GM18498 (cell line): ENCODE results near the gene EPHA2.

Source experiments
- ATAC-seq: cut with Tn5 transposase; IDR thresholded peaks from one replicate; pipeline ENCODE4 v1.9.1; 2021; ENCODE audit warnings: mild to moderate bottlenecking, moderate library complexity; ENCODE audit not compliant: unreplicated experiment

The EPHA2 gene

GRCh38 chr1:16138772-16139221, 17.1 kb downstream of the EPHA2 start:
- no peak for ATAC-seq

- ATAC-seq, result no peak
Observed at GRCh38 chr1:16137890-16138467, 17.9 kb downstream of the EPHA2 start.

- no peak for ATAC-seq
Observed at GRCh38 chr1:16135501-16135900, 20.4 kb downstream of the EPHA2 start.

GRCh38 chr1:16134906-16135305, 21.0 kb downstream of the EPHA2 start:
- no peak for ATAC-seq

- ATAC-seq, result no peak
Observed at GRCh38 chr1:16134066-16134801, 21.6 kb downstream of the EPHA2 start.

GRCh38 chr1:16133007-16133961, 22.6 kb downstream of the EPHA2 start:
- ATAC-seq, result no peak

GRCh38 chr1:16132325-16132785, 23.5 kb downstream of the EPHA2 start:
- no peak for ATAC-seq

GRCh38 chr1:16131636-16132324, 24.1 kb downstream of the EPHA2 start:
- no peak for ATAC-seq

- ATAC-seq, result no peak
Observed at GRCh38 chr1:16130827-16131226, 25.0 kb downstream of the EPHA2 start.

- no peak for ATAC-seq
Observed at GRCh38 chr1:16129921-16130543, 25.8 kb downstream of the EPHA2 start.

GRCh38 chr1:16129316-16129715, 26.6 kb downstream of the EPHA2 start:
- no peak for ATAC-seq

GRCh38 chr1:16128338-16128741, 27.5 kb downstream of the EPHA2 start:
- ATAC-seq, result no peak

- no peak for ATAC-seq
Observed at GRCh38 chr1:16127676-16128337, 28.1 kb downstream of the EPHA2 start.

GRCh38 chr1:16126743-16127515, 28.9 kb downstream of the EPHA2 start:
- ATAC-seq, result no peak

GRCh38 chr1:16126160-16126559, 29.7 kb downstream of the EPHA2 start:
- ATAC-seq, result no peak

GRCh38 chr1:16125483-16125882, 30.4 kb downstream of the EPHA2 start:
- ATAC-seq, result no peak

- no peak for ATAC-seq
Observed at GRCh38 chr1:16125088-16125470, 30.8 kb downstream of the EPHA2 start.

- ATAC-seq, result no peak
Observed at GRCh38 chr1:16124377-16125087, 31.3 kb downstream of the EPHA2 start.
